ENCODE data around the gene SLIT1. TPM values are rescaled to one million over a fixed set of nuclear protein-coding genes. Genes with fewer than 3 reads are reported as not detected.

SLIT1 gene
- total RNA-seq, 1 donor from 2014 or later: not detected

DNA sequence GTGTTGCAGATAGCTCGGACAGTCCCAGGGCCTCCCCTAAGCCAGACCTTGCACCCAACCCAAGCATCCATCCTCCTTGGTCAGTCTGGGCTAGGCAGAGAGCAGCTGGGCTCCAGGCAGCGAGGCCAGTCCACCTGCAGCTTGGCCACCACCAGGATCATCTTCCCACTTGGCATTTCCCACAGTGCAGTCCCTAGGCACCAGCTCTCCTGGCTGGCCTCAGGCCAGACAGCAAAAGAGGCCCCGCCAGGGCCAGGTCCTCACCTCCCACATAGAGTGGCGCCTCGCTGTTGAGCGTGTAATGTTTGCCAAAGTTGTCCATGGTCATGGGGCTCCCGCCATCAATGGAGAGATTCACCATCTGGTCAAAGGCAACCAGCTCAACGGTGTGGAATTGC, 182.0 kb downstream of the SLIT1 start:
- H3K9me3 ChIP-seq: peaks cover 0 to 10% of the 10 kb centered on the region in 2 donors
- no peaks in the 10 kb centered on the region for H3K27me3 ChIP-seq
- DNase-seq (ENCODE audit: low spot score in 2 of 2): peak in 1 of 2 donors; percentile 41
- no peaks in the 10 kb centered on the region for H3K36me3 ChIP-seq
- H3K4me1 ChIP-seq: peaks cover 0 to under 1% of the 10 kb centered on the region in 2 donors
- intact Hi-C loops (cut with DNase I): no loop called here
- no peak overlapping the region for H3K27ac ChIP-seq
- H3K4me3 ChIP-seq: no peak overlapping the region
- TF ChIP-seq, protein P1, sequence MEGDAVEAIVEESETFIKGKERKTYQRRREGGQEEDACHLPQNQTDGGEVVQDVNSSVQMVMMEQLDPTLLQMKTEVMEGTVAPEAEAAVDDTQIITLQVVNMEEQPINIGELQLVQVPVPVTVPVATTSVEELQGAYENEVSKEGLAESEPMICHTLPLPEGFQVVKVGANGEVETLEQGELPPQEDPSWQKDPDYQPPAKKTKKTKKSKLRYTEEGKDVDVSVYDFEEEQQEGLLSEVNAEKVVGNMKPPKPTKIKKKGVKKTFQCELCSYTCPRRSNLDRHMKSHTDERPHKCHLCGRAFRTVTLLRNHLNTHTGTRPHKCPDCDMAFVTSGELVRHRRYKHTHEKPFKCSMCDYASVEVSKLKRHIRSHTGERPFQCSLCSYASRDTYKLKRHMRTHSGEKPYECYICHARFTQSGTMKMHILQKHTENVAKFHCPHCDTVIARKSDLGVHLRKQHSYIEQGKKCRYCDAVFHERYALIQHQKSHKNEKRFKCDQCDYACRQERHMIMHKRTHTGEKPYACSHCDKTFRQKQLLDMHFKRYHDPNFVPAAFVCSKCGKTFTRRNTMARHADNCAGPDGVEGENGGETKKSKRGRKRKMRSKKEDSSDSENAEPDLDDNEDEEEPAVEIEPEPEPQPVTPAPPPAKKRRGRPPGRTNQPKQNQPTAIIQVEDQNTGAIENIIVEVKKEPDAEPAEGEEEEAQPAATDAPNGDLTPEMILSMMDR (IDR thresholded peaks at IDR 0.05): no peak

GRCh38 chr10:97003151-97003803, 182.5 kb downstream of the SLIT1 start:
- H3K27me3 ChIP-seq: no peaks in the 10 kb centered on the region
- TF ChIP-seq, protein P1 (IDR thresholded peaks at IDR 0.05): no peak
- H3K4me1 ChIP-seq: peaks cover 0 to 4% of the 10 kb centered on the region in 2 donors
- no peak overlapping the region for H3K27ac ChIP-seq
- peaks cover 0 to 10% of the 10 kb centered on the region in 2 donors for H3K9me3 ChIP-seq
- no peak overlapping the region for H3K4me3 ChIP-seq
- peak in 1 of 2 donors; percentile 51 for DNase-seq (ENCODE audit: low spot score in 2 of 2)
- no peaks in the 10 kb centered on the region for H3K36me3 ChIP-seq
- intact Hi-C loops (cut with DNase I): no loop called here

GRCh38 chr10:97002670-97003069, 183.1 kb downstream of the SLIT1 start:
- Histone ChIP-seq H3K9me3 (peaks cover 0 to 6% of the 10 kb centered on the region in 2 donors), H3K27me3 (no peaks in the 10 kb centered on the region), H3K27ac (no peak overlapping the region), H3K4me1 (peaks cover 0 to 4% of the 10 kb centered on the region in 2 donors), H3K4me3 (no peak overlapping the region), H3K36me3 (no peaks in the 10 kb centered on the region)
- DNase-seq (ENCODE audit: low spot score in 2 of 2): peak in 1 of 2 donors; percentile 56
- intact Hi-C loops (cut with DNase I): no loop called here
- TF ChIP-seq, protein P1 (IDR thresholded peaks at IDR 0.05): no peak

DNA sequence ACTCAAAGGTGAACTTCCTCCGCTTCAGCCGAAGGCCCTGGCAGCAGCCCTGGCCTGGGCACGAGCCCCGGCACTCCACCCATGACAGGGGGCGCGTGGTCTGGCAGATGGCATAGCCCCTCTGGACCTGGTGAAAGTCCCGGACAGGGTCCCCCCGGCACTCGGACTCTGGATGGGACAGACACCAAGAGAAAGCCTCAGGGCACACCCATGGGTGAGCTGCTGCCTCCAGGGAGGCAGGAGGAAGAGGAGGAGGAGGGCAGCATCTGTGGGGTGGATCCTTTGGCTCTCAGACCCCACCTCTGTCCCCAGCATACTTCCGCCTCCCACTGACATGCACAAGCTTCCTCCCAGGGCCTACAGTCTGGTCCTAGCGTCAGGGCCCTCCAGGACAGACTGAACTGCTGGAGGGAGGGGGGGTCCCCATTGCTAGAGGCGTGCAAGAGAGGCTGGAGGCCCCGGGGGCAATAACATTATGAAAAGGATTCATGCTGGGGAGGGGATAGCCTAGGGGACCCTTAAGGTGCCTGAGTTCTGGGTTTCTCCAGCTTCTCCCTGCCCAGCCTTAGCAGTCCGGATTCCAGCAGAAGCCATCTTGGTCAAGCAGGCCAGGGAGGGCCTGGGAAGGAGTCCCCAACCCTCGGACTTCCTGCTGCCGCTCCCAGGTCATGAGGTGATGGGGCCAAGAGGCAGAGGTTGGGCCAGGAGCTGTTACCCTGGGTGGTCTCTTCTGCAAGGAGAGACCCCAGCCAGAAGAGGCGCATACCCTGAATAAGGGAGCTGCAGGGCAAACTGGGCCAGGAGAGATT, 184.4 kb downstream of the SLIT1 start:
- H3K9me3 ChIP-seq: no peaks in the 10 kb centered on the region
- H3K27me3 ChIP-seq: no peaks in the 10 kb centered on the region
- no peak overlapping the region for H3K4me3 ChIP-seq
- H3K27ac ChIP-seq: no peak overlapping the region
- no peaks in the 10 kb centered on the region for H3K36me3 ChIP-seq
- H3K4me1 ChIP-seq: peaks cover 0 to 6% of the 10 kb centered on the region in 2 donors
- TF ChIP-seq, protein P1 (IDR thresholded peaks at IDR 0.05): no peak
- intact Hi-C loops (cut with DNase I): no loop called here
- DNase-seq (ENCODE audit: low spot score in 2 of 2): peak in 1 of 2 donors; percentile 31

DNA sequence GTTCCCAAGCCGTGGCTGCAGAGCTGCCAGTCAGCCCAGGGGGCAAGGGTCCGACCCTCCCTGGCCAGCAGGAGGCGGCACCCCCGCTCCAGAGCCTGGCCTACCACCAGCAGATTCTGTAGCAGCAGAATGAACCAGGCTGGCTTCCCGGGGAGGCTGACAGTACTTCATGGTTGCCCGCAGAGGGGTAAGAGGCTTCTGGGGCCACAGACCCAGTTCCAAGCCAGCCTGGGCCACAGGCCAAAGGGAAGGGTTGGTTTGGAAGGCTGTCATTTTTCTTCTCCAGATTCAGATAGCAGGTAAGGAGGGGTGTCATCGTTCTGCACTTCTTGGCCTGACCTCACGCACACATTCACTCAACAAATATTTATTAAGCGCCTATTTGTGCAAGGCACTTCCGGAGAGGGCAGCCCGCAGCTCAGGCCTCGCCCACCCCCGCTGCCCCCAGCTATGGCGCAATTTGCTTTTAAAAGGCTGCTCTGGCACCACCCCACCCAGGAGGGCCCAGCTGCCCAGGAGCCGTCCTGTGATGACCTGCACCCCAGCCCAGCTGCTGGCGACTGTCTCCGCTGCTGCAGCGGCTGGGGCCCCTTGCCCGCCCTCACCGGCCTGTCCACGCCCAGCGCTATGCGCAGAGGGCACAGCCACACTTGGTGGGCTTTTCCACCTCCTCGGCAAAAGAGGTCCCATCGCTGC, 185.1 kb downstream of the SLIT1 start:
- DNase-seq (ENCODE audit: low spot score in 2 of 2): peak in 1 of 2 donors; percentile 48
- no peaks in the 10 kb centered on the region for H3K27me3 ChIP-seq
- intact Hi-C loops (cut with DNase I): no loop called here
- peaks cover 0 to 8% of the 10 kb centered on the region in 2 donors for H3K4me1 ChIP-seq
- TF ChIP-seq, protein P1 (IDR thresholded peaks at IDR 0.05): no peak
- no peaks in the 10 kb centered on the region for H3K9me3 ChIP-seq
- H3K36me3 ChIP-seq: no peaks in the 10 kb centered on the region
- no peak overlapping the region for H3K27ac ChIP-seq
- no peak overlapping the region for H3K4me3 ChIP-seq
